ENCODE measurements around the gene SLX9.
A peak's percentile ranks its signal among the peaks of the same experiment; 100 is the strongest.

The SLX9 gene

GRCh38 chr21:44977616-44978340 is 37.9 kb downstream of the SLX9 start:
- no peak for DNase-seq

- no peak for DNase-seq
Measured at GRCh38 chr21:44979687-44980561, 40.1 kb downstream of the SLX9 start.

GRCh38 chr21:44980562-44981489 is 41.0 kb downstream of the SLX9 start:
- no peak for DNase-seq

GRCh38 chr21:44982558-44983250 is 42.9 kb downstream of the SLX9 start:
- no peak for DNase-seq

- DNase-seq, result no peak
Measured at GRCh38 chr21:44983421-44984206, 43.8 kb downstream of the SLX9 start.

- peak in 1 of 4 experiments; percentile 18 for DNase-seq
Measured at GRCh38 chr21:44984428-44984791, 44.6 kb downstream of the SLX9 start.

GRCh38 chr21:44984792-44985440 is 45.1 kb downstream of the SLX9 start:
- no peak for DNase-seq

- no peak for DNase-seq
Measured at GRCh38 chr21:44985441-44986401, 45.9 kb downstream of the SLX9 start.

- DNase-seq, result no peak
Measured at GRCh38 chr21:44986471-44987291, 46.9 kb downstream of the SLX9 start.

- DNase-seq, result no peak
Measured at GRCh38 chr21:44987301-44987885, 47.6 kb downstream of the SLX9 start.

- no peak for DNase-seq
Measured at GRCh38 chr21:44987886-44988606, 48.2 kb downstream of the SLX9 start.

GRCh38 chr21:44988607-44989536 is 49.0 kb downstream of the SLX9 start:
- DNase-seq, result no peak

- DNase-seq, result no peak
Measured at GRCh38 chr21:44989537-44989886, 49.7 kb downstream of the SLX9 start.

- no peak for DNase-seq
Measured at GRCh38 chr21:44989943-44990780, 50.3 kb downstream of the SLX9 start.

GRCh38 chr21:44990921-44991320 is 51.1 kb downstream of the SLX9 start:
- no peak for DNase-seq
